Inferior parietal cortex (tissue), 1 donor: ENCODE data around the gene PLD6.

Experiments used
- DNase-seq: peaks from one replicate; pipeline ENCODE4 v3.0.0-alpha.2; 2016; ENCODE audit errors: extremely low spot score

PLD6 gene

DNA sequence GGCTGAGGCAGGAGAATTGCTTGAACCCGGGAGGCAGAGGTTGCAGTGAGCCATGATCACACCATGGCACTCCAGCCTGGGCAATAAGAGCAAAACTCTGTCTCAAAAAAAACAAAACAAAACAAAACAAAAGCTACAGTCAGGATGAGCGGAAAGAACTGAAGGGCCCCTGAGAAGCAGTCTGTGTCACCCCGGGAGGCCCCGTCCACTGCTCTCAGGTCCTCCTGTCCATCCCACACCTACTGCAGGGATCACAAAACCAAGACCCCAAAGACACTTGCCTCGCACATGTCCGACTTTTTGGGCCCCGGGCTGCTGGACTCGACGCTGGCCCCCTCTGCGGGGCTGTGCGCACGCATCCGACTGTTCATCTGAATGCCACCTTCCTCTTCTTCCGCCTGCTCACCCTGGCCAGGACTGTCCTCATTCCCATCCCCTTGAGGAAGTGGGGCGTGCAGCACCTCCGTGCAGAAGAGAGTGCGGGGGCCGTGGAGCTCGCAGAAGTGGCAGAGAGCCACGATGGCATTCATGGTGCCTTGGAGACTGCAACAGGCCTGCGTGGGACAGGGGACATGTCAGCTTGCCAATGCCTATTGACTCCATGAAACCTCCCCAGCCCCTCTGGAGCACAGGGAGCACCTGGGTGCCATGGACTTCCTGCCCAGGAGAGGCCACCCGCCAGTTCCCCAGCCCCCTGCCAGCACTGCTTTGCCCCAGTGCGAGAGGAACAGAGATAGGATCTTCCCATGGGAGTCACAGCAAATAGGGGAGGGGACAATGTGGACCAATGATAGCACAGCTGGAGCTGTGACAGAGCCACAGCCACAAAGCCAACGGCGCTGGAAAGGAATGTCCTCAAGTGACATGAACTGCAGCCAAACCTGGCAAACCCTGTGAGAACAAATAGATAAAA is 21.7 kb upstream of the PLD6 start:
- DNase-seq, result no peak

DNA sequence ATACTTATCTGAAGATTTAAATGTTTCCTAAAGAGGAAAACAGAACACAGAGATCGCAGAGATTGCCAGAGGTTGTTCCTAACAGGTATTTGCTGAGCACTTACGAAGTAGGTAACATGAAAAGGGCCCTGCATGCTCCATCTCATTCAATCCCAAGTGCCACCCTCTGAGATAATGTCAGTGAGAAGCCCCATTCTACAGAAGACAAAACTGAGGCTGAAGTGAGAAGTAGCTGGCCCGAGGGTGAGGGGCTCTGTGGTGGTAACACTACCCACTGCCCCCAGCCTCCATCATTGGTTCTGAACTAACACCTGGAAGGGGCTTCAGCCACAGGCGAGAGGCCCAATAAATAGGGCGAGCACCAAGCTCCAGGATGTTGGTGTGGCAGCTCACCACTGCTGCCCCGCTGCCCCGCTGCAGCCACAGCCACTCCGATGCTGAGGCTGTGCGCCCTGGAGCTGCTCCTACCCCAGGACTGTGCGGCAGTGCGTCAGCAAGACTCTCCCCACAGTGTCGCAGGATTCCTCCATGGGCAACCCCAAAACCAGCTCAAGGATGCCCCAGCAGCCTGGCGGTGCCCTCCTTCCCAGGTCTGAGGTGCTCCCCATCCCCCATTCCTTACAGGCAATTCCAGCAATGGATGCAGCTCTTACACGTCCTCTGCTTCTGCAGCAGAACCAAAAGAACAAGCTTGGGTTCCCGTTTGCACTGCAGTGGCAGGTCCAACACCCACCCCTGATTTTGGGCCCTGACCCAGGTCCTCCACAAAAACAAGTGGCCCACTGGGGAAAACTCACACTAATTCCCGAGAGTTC is 20.5 kb upstream of the PLD6 start:
- no peak for DNase-seq

GRCh38 chr17:17225901-17226300 is 19.8 kb upstream of the PLD6 start:
- DNase-seq, result no peak

DNA sequence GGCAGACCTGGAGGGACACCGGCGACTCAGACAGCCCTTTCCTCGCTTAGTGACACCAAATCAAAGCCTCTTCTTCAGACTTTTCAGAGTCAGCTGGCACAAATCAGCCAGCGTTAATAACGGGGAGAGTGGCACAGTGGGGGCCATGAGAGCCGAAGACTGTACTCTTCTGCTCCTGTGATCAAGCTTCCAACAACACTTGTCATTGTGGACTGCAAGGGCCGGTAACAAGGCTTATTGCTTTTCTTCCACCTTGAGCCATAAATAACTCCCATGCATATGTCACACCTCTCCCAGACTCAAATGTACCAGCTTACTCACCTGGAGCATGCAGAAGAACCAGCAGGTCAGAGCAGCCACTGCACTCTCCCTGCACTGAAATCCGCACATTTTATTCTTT is 18.0 kb upstream of the PLD6 start:
- no peak for DNase-seq

GRCh38 chr17:17223736-17224135 is 17.6 kb upstream of the PLD6 start:
- no peak for DNase-seq

DNA sequence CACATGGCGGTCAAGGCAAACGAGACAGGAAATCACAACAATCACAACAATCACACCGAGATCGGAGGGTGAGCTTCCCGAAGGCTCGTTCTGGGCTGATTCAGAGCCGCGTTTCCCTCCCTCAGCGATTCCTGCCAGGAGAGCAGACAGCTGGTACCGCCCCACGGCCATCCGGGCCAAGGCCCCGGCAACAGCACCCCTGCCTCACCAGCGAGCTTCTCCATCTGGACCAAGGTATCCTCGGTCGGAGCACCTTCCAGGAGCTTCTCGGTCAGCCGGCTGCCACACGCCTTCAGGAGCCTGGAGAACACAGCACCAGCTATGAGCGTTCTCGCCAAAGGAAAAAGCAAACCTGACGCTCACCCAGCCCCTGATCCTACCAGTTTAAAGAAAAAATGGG is 15.2 kb upstream of the PLD6 start:
- no peak for DNase-seq

GRCh38 chr17:17220529-17220928 is 14.4 kb upstream of the PLD6 start:
- no peak for DNase-seq

GRCh38 chr17:17217995-17218394 is 11.9 kb upstream of the PLD6 start:
- no peak for DNase-seq

DNA sequence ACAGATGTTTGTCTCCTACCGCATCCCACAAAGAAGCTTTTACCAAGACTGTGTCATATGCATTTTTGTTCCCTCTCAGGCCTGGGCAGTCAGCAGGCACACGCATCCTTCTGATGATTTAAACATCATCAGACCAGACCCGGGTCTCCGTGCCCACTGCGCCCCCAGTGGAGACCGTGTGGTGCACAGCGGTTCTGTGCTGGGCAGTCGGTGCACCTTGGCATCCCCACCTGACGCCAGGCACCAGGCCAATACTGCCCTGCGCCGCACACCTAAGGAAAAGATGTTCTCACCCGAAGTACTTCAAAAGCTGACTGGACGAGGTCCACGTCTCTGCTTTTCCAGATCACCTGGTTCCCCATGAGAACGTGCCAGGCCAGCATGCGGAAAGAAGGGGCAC is 10.6 kb upstream of the PLD6 start:
- DNase-seq, result no peak

DNA sequence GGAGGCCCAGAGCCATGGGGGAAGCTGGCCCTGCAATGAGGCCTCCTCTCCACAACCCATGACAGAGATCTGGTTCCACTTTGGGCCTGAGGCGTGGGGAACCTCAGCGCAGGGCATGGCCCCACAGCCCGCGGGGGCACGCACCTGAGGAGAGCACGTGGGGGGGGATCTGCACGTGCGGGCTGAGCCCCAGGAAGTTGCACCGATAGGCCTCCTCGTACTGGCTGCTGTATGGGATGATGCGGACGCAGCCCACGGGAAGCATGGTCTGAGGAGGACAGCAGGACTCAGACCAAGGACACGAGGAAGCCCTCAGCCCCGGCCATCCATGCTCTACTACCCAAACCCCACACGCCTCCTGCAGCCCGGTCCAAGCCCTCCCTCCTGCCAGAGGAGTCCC is 10.1 kb upstream of the PLD6 start:
- DNase-seq, result no peak

GRCh38 chr17:17215575-17215974 is 9.4 kb upstream of the PLD6 start:
- DNase-seq, result no peak

DNA sequence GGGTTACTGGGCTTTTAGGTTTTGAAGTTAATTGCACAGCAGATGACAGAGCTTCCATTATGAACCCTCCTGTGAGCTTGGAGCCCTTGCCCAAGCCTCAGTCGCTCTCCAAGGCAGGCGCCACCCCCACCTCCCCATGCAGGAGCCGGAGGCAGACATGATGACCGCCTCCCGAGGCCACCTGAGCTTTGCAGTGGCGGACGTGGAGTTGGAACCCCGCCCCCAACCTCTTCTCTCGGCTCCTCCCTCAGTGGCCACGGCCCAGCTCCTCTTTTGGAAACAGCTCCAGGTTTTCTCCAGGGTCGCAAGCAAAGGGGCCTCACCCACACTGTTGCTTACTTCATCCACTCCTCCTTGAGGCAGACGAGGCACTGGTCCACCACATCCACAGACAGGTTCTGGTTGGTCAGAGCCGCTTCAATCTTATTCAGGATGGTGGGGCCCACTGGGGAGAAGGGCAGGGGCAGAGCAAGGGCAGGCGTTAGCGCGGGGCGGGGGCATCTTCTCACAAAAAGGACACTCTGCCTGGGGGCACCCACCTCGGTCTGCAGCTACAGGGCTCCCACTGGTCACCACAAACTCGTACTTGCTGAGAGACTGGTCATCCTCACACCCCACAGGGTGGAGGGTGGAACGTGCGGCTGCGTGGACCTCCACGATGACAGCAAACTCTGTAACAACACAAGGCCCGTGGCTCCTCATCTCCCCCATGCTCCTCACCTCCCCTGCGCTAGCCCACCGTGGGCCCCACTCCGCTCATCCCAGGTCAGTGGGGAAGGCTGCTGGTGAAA is 8.7 kb upstream of the PLD6 start:
- no peak for DNase-seq

DNA sequence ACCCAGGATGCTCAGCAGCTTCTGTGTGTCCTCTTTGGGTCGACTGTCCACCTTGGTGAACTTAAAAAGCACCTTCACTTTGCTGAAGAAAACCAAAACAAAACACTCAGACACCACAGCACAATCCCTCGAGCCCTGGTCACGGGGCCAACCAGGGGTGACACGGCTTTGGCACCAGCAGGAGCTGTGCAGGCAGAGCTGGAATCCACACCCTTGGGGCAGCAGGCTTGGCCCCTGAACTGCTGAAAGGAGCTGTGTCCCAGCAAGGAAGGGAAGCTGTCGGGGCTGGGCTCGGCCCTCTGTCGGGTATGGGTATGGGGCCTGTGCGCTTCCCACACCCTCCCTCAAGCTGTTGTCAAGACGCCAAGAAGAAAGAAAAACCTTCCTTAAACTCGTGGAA is 7.6 kb upstream of the PLD6 start:
- no peak for DNase-seq

GRCh38 chr17:17207998-17208397 is 1.9 kb upstream of the PLD6 start:
- no peak for DNase-seq

GRCh38 chr17:17206913-17207335 is 791 bp upstream of the PLD6 start:
- DNase-seq, result no peak

GRCh38 chr17:17205368-17206123 is 587 bp downstream of the PLD6 start:
- DNase-seq, result no peak

DNA sequence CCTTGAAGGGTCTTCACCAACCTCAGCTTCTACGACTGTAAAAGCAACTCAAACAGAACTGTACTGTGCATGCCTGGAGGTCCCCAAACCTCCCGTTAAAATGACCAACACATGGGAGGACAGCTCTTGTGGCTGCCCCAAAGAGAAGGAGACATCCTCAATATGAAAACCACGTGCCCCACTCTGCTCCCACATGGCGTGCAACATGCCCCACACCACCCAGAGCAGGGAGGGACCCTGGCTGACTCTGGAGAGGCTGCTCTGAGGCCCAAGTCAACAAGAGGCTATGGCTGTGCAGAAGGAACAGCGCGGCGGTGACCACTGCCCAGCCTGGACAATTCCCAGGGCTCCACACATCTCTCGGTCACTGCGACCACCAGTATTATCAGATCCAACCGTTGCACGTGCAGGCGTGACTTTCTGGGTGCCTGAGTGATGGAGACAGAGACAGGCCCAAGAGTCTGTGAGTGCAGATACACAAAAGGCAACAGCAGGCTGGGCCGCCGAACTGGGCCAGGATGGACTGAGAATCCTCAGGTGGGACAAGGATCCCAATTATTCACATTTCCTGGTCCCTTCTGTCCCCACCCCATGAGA is 1.4 kb downstream of the PLD6 start:
- no peak for DNase-seq

- no peak for DNase-seq
These were observed 2.0 kb downstream of the PLD6 start for GRCh38 chr17:17204041-17204591.

DNA sequence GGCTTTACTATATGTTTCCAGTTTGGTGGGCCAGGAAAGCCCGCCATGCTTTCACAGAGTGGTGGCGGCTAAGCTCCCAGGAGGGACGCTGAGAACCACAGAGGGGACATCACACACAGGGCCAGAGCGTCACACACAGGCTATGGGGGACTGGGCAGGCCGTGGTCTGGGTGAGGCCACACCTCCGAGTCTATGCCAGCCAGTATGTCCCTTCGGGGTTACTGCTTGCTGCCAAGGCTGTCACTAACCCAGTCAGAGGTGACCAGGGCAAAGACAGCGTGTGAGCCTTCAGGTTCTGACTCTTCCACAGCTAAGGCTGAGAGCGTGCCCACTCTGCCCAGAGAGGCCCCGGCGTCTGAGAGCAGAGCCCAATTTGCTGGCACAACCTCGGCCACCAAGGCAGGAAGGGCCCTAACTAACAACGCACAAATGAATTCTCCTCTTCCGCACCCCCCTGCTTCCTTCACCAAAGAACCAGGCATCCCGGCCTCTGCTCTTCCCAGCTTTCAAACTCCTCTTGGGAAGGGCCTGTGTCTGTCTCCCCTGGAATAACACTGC is 2.9 kb downstream of the PLD6 start:
- DNase-seq, result no peak

DNA sequence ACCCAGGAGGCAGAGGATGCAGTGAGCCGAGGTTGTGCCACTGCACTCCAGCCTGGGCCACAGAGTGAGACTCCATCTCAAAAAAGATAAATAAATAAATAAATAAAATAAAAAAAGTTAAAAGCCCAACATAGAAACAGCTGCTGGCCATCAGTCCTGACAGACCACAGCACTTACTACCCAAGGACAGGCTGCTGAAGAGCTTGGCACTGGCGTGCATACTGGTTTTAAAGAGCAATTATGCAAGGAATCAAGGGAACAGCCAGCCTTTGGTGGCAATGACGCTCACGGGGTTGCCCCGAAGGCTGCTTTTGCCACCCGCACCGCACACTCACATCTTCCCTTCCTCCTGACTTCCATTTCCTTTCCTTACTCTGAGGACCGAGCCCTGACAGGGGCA is 4.2 kb downstream of the PLD6 start:
- no peak for DNase-seq
